Neutrophil (primary cell): ENCODE measurements around the gene MYEOV.

Source experiments
- H3K27ac ChIP-seq: fragments of 200-600 bp; sonication (generic); 2 replicates; pipeline ENCODE4 v1.5.1; 2016; ENCODE audit warnings: mild to moderate bottlenecking, moderate library complexity
- H3K27me3 ChIP-seq: fragments of 200-600 bp; sonication (generic); 2 replicates; pipeline ENCODE4 v1.6.0; 2016; ENCODE audit warnings: mild to moderate bottlenecking
- H3K36me3 ChIP-seq: fragments of 200-600 bp; sonication (generic); 2 replicates; pipeline ENCODE4 v1.5.1; 2017
- H3K4me1 ChIP-seq, 2 experiments: fragments of 200-600 bp in 1 of 2; sonication (generic) in 1 of 2; 1 replicate in 1 of 2; 2 replicates in 1 of 2; pipeline versions ENCODE4 v1.5.1 to v1.6.1; 2013 to 2016; ENCODE audit warnings: low read depth in 1 of 2, low read length in 1 of 2, mild to moderate bottlenecking in 1 of 2, moderate library complexity in 1 of 2; ENCODE audit not compliant: control insufficient read depth in 1 of 2, insufficient read depth in 1 of 2
- H3K4me3 ChIP-seq, 2 experiments: fragments of 200-600 bp in 1 of 2; sonication (generic) in 1 of 2; 1 replicate in 1 of 2; 2 replicates in 1 of 2; pipeline ENCODE4 v1.5.1; 2013 to 2016; ENCODE audit warnings: low read depth in 1 of 2, low read length in 1 of 2, mild to moderate bottlenecking in 1 of 2, moderate library complexity in 1 of 2
- H3K9me3 ChIP-seq: fragments of 200-600 bp; sonication (generic); 2 replicates; pipeline ENCODE4 v1.5.1; 2016
- CTCF ChIP-seq: fragments of 200-600 bp; sonication (generic); IDR thresholded peaks from 2 replicates; pipeline ENCODE4 v1.5.1; 2016; ENCODE audit warnings: antibody characterized with exemption

Gene MYEOV

DNA sequence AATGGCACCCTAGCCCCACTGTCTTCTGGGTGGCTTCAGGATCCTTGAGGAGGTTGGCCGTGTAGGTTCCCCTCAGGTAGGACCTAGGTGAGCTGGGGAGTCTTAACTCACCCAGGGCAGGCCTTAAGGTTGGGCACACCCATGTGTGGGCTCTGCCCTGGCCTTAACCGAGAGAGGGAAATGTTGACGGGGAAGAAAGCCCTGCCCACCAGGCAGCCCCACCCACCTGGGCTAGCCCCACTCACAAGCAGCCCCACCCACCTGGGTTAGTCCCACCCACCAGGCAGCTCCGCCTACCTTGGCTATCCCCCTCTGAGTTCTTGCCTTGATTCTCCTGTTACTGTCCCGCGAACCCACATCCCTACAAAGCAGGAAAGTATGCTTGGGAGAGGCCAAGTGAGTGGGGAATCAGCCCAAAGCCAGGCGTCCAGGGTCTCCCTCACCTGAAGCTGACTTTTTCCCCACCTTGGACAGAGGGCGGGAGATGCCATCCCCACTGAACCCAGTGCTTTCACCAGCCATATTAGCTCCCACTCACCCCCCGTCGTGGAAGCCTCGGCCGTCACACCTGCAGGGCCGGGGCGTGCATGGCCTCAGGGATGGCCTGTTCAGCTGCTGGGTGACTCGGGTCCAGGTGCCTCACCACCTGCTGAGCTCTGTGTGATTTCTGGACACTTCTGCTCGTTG, at the start of gene MYEOV:
Gene MYEOV (plus strand): TSS at position 337 of the 687 bp plus-strand sequence. CDS start 1,200 bp downstream, outside the sequence.
- H3K4me1 ChIP-seq = peaks cover 33 to 43% of the 10 kb centered on the region in 2 experiments
- no peaks in the 10 kb centered on the region for H3K9me3 ChIP-seq
- H3K4me3 ChIP-seq = no peak within 1 kb of the TSS
- H3K27me3 ChIP-seq = no peaks in the 10 kb centered on the region
- H3K36me3 ChIP-seq = no peaks in the 10 kb centered on the region
- H3K27ac ChIP-seq = no peak within 1 kb of the TSS
- no peak for TF ChIP-seq CTCF

DNA sequence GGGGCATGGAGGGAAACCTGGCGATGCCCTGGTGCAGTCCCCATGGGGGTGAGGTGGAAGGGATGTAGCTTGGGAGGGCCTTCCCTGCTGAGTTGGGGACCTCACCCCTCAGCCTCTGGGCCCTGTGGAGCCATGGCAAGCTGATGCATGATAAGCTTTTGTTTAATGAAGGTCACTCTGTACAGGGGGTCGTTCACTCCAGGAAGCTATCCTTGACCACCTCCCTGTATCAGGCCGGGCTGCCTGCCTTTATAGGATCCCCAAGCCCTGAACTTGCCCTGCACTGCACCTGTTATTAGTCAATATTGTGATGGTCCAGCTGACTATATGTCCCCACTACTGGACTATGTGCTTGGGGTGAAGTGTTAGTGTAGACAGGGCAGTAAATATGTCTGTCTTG, 49.7 kb upstream of the MYEOV start:
- Histone ChIP-seq H3K4me1 (no peaks in the 10 kb centered on the region), H3K27me3 (no peaks in the 10 kb centered on the region), H3K36me3 (no peaks in the 10 kb centered on the region), H3K4me3 (no peak overlapping the region), H3K9me3 (no peaks in the 10 kb centered on the region), H3K27ac (no peak overlapping the region)
- no peak for TF ChIP-seq CTCF

- TF ChIP-seq CTCF = no peak
- Histone ChIP-seq H3K36me3 (no peaks in the 10 kb centered on the region), H3K27ac (no peak overlapping the region), H3K4me1 (no peaks in the 10 kb centered on the region), H3K9me3 (no peaks in the 10 kb centered on the region), H3K27me3 (no peaks in the 10 kb centered on the region), H3K4me3 (no peak overlapping the region)
These were observed 48.9 kb upstream of the MYEOV start for GRCh38 chr11:69245041-69245440.

GRCh38 chr11:69245491-69246345, 48.2 kb upstream of the MYEOV start:
- H3K4me3 ChIP-seq = no peak overlapping the region
- H3K36me3 ChIP-seq = no peaks in the 10 kb centered on the region
- H3K27me3 ChIP-seq = no peaks in the 10 kb centered on the region
- no peak overlapping the region for H3K27ac ChIP-seq
- TF ChIP-seq CTCF = no peak
- no peaks in the 10 kb centered on the region for H3K9me3 ChIP-seq
- no peaks in the 10 kb centered on the region for H3K4me1 ChIP-seq

GRCh38 chr11:69249311-69250185, 44.4 kb upstream of the MYEOV start:
- H3K4me3 ChIP-seq = no peak overlapping the region
- no peaks in the 10 kb centered on the region for H3K27me3 ChIP-seq
- H3K9me3 ChIP-seq = no peaks in the 10 kb centered on the region
- H3K27ac ChIP-seq = no peak overlapping the region
- TF ChIP-seq CTCF = no peak
- H3K4me1 ChIP-seq = no peaks in the 10 kb centered on the region
- no peaks in the 10 kb centered on the region for H3K36me3 ChIP-seq
